Activated CD8-positive, alpha-beta memory T cell treated with anti-CD3 and anti-CD28 coated beads for 1 hour (primary cell): ENCODE data around the gene SF1.
"Not testable (repeated sequence)": the region's sequence is repeated elsewhere in the genome, so short reads cannot be mapped to it uniquely, and the experiment has no call there.

Experiments used
- DNase-seq, 2 donors: peaks; one replicate each; pipeline ENCODE4 v3.0.0-alpha.2; 2020; ENCODE audit warnings: low read depth in 1 of 2; ENCODE audit errors: extremely low read depth in 1 of 2

Gene SF1, protein sequence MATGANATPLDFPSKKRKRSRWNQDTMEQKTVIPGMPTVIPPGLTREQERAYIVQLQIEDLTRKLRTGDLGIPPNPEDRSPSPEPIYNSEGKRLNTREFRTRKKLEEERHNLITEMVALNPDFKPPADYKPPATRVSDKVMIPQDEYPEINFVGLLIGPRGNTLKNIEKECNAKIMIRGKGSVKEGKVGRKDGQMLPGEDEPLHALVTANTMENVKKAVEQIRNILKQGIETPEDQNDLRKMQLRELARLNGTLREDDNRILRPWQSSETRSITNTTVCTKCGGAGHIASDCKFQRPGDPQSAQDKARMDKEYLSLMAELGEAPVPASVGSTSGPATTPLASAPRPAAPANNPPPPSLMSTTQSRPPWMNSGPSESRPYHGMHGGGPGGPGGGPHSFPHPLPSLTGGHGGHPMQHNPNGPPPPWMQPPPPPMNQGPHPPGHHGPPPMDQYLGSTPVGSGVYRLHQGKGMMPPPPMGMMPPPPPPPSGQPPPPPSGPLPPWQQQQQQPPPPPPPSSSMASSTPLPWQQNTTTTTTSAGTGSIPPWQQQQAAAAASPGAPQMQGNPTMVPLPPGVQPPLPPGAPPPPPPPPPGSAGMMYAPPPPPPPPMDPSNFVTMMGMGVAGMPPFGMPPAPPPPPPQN

DNA sequence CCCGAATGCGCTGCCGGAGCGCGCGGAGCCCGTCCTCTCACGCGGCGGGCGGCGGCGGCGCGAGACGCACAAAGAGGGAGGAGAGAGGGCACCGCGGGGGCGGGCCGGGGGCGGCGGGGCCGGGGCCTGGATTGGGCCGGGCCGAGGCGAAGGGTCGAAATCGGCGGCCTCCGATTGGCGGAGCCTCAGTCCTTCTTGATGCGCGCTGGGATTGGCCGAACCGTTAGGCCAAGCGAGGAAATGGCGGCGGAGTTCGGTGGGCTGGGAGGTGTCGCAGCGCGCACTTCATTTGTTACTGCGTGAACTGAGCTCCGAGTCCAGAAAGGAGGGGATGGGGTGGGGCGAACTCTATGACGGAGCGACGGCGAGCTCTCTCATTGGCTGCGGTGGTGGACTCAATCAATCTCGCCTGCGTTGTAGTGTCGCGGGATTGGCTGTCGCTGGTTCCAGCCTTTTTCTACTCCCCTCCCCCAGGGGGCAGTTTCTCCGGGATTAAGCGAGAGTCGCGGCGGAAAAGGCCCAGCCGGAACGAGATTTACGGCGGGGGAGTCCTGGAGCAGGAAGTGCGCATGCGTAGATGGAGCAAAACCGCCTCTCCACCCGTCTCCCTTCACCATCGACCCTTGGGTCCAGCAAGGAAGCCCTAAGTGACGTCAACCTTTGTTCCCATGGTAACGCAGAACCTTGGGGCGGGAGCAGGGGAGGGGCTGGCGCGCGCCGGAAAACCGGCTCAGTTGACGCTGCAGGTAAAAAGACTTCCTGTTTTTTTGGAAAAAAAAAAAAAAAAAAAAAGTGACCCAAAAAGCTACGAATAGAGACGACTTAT, at the start of gene SF1:
TSS of gene SF1 (minus strand) at position 70 of the 826 bp plus-strand sequence. CDS start 150 bp downstream, outside the sequence.
- DNase-seq, result peak; percentile 92 to 99

DNA sequence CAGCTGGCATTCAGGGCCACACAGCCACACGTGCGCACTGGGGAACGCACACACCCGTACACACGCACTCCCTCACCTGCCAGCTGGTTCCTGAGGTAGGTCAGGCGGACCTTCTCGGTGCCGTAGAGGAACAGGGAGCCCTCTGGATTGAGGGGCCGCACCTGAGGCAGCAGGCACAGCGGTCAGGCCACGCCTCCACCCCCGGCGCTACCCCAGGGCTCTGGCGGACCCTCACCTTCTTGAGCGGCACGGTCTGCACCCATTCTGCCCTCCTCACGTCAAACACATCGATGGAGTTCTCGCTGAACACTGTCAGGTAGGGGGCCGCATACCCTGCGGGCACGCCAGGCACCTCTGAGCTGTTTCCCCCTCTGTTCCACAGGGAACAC, 49.1 kb upstream of the SF1 start:
- DNase-seq, result no peak

DNA sequence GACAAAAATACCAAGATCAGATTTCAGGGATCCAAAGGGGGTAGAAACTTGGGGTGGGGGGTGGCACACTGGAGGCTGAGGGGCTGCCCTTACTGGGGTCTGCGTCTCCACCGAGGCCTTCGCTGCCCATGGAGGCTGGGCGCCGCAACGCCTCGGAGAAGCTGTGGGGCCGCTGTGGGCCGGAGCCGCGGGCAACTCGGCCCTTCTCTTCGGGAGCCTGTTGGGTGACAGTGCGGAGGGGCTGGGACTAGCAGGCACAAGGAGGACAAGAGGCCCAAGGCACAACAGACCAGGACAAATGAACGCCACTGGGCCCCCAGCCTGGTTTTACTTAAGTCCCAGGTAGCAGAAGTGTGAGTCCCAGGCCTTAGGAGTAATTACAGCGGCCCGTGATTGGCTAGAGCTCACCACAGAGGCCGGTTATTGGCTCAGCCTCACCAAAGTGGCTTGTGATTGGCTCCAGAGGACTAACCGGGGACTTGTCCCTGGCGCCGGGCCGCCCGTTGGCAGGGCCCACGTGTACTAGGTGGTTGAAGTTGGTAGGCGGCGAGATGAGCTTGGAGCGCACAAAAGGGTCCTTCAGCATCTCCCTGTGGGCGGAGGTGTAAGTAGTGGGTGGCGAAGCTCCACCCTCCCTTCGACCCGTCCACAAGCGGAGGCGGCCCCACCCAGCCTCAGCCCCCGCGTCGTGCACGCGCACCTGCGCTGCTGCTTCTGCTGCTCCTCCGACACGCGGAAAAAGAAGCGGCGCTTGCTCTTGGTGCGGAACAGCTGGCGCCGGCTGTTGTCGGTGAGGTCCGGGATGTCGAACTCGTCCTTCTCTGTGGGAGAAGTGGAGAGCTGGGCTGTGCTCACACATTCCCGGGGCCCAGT, 48.5 kb upstream of the SF1 start:
- DNase-seq, result no peak

DNA sequence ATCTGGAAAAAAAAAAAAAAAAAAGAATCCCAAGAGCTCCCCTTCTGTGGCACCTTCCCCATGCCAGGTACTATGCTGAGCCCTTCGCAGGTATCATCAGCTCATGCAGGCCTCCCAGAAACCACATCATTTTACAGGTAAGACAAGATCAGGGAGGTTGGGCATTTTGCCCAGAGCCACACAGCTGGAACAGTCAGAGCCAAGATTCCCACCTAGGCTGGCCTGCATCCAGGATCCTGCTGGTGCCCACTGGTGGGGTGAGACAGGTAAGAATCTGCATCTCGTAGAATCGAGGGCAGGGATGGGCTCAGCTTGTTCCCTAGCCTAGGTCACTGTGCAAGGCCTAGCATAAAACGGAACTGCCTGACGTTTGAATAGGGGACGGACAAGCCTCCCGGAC, 47.7 kb upstream of the SF1 start:
- DNase-seq, result no peak

DNA sequence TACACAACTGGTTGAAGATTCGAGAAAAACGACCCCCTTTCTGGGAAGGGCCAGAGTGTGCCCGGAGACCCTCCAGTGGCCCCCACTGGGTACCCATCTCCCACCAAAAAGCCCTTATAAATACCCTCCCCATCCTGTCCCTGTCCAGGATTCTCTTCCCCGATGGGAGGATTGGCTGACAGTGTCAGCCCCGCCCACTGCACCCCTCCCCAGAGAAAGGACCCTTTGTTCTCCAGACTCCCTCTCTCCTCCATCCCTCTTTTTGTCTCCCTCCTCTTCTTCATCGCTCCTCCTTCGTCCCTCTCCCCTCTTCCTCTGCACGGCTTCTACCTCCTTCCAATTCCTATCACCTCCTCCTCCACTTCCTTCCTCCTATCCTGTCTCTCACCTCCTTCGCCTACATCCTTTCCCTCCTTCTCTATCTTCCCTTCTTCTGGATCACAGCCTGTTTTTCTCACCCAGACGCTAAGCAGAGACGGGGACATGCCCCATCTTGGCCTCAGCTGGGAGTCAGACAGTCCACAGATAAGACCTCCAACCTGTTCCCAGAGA, 45.3 kb upstream of the SF1 start:
- no peak for DNase-seq

DNA sequence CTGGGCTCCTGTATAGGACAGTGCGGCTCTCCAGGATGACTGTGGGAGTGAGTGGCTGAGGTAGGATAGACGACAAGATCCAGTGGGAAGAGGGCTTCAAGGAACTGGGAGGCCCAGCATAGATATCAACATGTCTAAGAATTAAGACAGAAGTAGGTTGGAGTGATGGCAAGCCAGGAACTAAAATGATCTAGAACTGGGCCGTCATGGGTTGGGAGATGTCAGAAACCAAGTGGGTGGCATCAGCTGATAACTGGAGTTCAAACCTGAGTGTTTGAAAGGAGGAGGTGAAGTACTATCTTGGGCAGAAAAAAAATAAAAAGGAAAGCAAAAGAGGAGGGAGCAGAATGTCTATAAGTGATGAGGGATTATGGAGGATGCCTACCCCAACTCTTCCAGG, 39.1 kb upstream of the SF1 start:
- DNase-seq, result no peak

DNA sequence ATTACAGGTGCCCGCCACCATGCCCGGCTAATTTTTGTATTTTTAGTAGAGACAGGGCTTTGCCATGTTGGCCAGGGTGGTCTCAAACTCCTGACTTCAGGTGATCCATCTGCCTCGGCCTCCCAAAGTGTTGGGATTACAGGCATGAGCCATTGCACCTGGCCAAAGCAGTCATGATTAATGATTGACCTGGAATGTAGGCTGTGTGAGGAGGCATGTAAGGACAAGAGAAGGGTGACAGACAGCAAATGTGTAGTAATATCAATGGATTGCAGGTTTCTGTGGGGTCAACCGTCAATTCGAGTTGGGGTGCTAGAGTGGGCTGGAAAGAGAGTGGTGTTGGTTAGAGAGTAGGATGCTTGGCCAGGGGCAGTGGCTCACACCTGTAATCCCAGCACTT, 37.1 kb upstream of the SF1 start:
- DNase-seq, result not testable (repeated sequence)

DNA sequence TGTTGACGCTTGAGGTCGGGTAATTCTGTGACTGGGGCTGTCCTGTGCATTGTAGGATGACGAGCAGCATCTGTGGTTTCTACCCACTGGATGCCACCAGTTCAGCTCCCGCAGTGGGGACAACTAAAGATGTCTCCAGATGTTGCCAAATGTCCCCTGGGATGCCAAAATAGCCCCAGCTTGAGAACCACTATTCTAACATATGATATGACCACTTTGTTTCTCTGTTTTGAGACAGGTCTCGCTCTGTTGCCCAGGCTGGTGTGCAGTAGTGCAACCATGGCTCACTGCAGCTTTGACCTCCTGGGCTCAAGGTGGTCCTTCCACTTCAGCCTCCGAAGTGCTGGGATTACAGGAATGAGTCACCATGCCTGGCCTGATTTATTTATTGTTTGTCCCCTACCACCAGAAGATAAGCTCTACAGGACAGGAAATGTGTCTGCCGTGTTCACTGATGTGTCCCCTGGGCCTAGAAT, 36.4 kb upstream of the SF1 start:
- no peak for DNase-seq

DNA sequence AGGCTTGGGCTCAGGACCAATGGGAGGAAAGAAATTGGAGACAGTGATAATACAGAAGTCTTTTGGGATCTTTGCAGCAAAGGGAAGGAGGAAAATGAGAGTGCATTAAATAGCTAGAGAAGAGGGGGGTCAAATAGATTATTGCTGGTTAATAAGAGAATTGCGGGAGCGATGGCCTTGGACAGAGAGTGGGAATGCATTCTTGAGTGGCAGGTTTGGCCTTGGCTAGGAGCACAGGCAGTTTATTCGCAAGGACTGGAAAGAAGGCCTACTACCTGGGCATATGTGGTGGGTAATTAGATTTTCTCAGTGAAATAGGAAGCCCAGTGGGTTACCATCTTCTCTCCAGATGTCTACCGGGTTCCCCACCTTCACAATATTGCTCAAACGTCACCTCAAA, 35.5 kb upstream of the SF1 start:
- DNase-seq, result no peak

DNA sequence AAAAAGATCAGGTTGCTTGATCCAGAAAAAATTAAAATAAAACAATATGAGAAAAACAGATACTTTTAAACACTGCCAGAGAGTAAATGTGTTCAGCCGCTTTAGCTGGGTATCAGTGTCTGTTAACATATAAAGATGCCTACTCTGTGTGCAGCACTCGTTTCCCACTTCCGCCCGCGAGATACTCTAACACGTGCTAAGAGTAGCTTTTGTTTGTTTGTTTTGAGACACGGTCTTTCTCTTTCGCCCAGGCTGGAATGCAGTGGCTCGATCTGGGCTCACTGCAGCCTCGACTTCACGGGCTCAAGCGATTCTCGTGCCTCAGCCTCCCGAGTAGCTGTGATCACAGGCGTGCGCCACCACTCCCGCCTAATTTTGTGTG, 32.5 kb upstream of the SF1 start:
- no peak for DNase-seq

DNA sequence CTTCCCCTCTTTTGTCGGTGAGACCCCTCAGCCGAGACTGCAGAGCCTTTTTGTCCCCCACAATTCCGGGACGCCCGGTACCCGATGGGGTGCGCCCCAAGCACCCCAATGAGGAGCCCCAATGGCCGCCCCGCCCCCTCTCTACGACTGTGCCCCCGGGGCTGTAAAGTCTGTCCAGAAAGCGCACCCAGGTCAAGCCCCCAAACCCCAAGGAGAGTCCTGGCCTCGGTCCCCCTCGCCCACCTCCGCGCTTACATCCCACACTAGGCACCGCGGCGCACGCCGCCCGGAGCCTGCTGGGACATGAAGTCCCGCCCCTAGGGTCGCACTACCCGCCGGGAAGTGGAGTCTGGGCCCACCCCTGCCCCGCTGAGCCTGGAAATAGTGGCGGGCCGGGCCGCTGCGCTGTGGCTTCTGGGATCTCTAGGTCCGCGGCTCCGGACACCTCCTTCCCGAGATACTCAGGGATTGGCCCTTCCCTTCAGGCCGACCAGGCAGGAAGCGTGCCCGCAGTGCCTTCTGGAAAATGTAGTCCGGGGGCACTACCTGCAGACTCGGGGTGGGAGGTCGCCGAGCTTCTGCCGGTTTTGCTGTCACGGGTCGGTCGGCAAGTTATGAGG, 32.0 kb upstream of the SF1 start, which contains the start of gene MEN1:
TSS of gene MEN1 (minus strand) at position 281 of the 620 bp plus-strand sequence. CDS start 442 bp downstream, outside the sequence.
- peak; percentile 42 to 57 for DNase-seq

DNA sequence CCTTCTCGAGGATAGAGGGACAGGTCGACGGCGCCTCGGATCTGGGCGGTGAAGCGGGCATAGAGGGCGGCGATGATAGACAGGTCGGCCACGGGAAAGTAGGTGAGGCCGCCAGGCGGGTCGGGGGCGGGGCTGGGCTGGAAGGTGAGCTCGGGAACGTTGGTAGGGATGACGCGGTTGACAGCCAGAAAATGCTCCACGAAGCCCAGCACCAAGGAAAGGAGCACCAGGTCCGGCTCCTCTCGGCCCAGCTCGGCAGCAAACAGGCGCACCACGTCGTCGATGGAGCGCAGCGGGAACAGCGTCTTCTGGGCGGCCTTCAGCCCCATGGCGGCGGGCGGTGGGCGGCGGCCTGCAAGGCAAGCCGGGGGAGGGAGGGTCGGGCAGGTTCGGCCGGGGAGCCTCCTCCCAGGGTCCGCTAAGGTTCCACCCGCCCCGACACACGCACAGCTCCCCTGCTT, 31.5 kb upstream of the SF1 start:
- DNase-seq, result no peak

DNA sequence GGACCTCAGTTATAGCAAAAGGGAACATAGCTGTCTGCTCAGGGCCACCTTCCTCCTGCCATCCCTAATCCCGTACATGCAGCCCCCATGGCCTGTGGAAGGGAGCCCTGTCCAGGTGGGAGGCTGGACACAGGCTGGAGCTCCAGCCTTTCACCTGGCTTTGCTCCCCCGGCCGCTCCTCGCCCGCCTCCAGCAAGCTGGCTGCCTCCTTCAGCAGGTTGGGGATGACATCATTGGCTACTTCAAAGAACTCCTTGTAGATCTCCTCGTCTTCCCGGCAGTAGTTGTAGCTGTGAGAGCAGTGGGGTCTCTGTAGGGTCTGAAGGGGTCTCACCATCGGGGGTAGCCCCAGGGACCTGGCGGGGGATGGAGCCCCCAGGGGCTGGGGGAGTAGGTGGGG, 27.1 kb upstream of the SF1 start:
- no peak for DNase-seq

DNA sequence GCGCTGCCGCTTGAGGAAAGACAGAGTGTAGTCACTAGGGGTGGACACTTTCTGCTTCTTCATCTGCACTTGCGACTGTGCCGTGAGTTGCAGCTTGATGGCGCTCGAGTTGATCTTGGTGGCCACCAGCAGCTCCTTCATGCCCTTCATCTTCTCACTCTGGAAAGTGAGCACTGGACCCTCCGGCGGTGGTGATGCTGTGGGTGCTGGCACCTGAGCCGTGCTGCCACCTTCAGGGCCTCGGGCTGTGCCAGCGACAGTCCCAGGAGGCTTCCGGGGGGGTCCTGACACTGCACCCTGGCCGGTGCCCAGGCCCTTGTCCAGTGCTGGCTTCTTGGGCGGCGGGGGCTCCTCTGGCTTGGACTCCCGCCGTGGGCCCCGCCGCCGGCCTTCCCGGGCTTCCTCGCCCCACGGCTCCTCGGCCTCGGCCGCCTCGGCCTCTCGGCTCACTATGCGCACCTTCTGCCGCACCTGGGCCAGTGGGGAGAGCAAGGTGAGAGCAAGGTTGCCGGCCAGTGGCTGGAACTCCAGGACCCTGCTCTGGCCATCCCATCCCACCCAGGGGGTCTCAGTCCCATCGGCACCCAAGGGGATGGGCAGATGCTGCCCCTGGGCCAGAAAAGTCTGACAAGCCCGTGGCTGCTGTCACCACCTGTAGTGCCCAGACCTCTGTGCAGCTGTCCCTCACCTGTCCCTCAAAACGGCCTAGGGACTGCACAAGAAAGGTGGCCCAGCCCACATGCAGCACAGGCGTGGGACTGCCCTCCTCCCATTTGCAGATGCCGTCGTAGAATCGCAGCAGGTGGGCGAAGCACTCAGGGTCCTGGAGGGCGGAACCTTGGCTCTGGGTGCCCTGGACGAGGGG, 26.2 kb upstream of the SF1 start:
- no peak for DNase-seq

DNA sequence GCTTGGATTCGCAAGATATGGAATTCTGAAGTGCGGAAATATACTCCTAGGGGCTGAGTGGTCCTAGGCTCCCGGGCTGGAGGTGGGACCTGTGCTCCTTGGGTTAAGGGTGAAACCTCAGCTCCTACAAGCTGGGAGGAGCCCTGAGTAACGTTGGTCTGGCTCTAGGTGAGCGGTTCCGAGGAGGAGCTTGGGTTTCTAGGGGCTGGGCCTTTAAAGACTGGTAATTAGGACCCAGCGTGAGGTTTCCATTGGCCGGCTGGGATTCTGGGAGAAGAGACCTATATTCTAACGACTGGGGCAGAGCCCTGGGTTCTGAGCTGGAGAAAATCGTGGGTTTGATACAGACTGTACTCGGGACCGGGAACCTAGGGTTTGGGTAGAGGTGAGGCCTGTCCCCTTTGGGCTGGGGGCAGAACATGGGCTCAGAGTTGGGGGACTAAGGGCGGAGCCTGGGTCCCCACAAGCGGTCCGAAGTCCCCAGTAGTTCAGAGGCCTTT, 25.6 kb upstream of the SF1 start:
- DNase-seq, result no peak

DNA sequence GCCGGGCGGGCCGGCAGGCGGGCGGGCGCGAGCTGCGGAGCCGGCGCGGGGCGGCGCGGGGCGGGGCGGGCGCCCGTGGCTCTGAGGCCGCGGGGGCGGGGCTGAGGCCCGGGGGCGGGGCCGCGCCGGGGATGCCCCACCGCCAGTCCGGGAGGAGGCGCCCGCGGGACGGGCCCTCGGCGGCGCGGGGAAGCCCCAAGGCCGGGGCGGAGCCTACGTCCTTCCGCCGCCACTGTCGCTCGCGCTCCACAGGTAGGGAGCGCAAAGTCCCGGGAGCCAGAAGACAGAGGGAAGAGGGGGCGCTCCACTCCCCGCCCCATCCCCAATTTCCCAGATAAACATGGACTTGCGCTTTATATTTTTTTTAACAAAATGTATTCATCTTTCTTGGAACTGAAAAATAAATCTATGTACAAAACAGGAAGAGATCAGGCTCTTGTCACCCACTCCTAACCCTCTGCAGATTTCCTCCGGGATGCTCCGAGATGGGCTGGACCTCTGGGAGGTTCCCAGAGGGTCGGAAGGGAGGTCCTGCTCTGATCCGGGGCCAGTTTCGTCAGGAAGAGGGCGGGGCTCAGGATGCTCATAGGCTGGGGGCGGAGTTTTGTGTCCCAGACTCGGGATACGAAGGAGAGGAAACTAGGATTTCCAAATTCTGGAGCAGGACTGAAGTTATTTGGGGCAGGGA, 25.0 kb upstream of the SF1 start, which contains the start of gene MAP4K2:
TSS of gene MAP4K2 (minus strand) at position 57 of the 688 bp plus-strand sequence. CDS start 65 bp downstream, outside the sequence.
- DNase-seq, result peak; percentile 55 to 80

DNA sequence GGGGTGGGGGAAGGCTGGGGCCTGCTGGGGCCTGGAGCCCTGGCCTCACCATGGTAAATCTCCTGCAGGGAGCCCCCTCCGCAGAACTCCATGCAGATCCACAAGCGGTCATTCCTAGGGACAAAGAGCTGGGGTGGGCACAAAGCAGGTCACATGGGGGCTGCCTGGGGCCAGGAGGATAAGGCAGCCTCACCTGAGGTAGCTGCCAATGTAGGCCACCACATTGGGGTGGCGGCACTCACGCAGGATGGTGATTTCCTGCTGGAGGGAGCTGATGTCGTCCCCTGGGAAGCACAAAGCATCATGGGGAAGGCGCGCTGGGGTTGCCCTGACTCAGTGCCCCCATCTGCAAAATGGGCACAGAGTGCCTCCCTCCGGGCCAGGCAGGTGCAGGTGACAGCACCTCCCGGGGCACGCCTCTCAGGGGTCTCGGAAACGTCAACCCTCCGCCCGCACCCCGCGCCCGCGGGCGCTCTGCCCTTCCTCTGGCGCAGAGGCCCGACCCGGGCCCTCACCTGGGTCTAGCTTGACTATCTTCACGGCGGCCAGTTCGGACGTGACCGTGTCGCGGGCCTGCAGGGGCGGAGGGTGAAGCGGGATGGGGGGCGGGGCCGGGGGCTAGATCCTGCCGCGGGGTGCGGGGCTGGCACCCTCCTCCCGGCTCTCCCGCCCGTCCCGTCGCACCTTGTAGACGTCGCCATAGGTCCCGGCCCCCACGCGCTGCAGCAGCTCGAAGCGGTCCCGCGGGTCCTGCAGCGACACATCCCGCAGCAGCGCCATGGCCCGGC, 24.2 kb upstream of the SF1 start:
- DNase-seq, result no peak
